GM21360 (cell line): ENCODE results near the gene GFM1.
"Not testable (repeated sequence)": the region's sequence is repeated elsewhere in the genome, so short reads cannot be mapped to it uniquely, and the experiment has no call there.

Source experiments
- ATAC-seq: cut with Tn5 transposase; IDR thresholded peaks from one replicate; pipeline ENCODE4 v1.9.1; 2021; ENCODE audit warnings: mild to moderate bottlenecking, moderate library complexity; ENCODE audit not compliant: unreplicated experiment

Gene GFM1

GRCh38 chr3:158672215-158673176 lies 28.2 kb downstream of the GFM1 start, which contains the start of gene LXN:
LXN (minus strand) TSS chr3:158672648; CDS start chr3:158672478, 170 bp downstream.
- peak; percentile 100 for ATAC-seq

GRCh38 chr3:158678687-158679086 lies 34.4 kb downstream of the GFM1 start:
- ATAC-seq: no peak

- ATAC-seq: no peak
These were observed 35.2 kb downstream of the GFM1 start for GRCh38 chr3:158679547-158680000.

- ATAC-seq: no peak
These were observed 36.5 kb downstream of the GFM1 start for GRCh38 chr3:158680861-158681260.

- ATAC-seq: no peak
These were observed 39.1 kb downstream of the GFM1 start for GRCh38 chr3:158683230-158683962.

GRCh38 chr3:158685159-158685558 lies 40.8 kb downstream of the GFM1 start:
- no peak for ATAC-seq

GRCh38 chr3:158693866-158694456 lies 49.6 kb downstream of the GFM1 start:
- not testable (repeated sequence) for ATAC-seq

- no peak for ATAC-seq
These were observed 52.3 kb downstream of the GFM1 start for GRCh38 chr3:158696618-158697017.

- ATAC-seq: no peak
These were observed 56.2 kb downstream of the GFM1 start for GRCh38 chr3:158700559-158700958.

GRCh38 chr3:158701420-158702065 lies 57.2 kb downstream of the GFM1 start:
- ATAC-seq: no peak

- no peak for ATAC-seq
These were observed 58.6 kb downstream of the GFM1 start for GRCh38 chr3:158702815-158703481.

GRCh38 chr3:158703566-158703965 lies 59.2 kb downstream of the GFM1 start:
- ATAC-seq: no peak

GRCh38 chr3:158709666-158710083 lies 65.3 kb downstream of the GFM1 start:
- no peak for ATAC-seq

- ATAC-seq: no peak
These were observed 66.3 kb downstream of the GFM1 start for GRCh38 chr3:158710601-158711000.

- peak; percentile 38 for ATAC-seq
These were observed 67.6 kb downstream of the GFM1 start for GRCh38 chr3:158711886-158712285.

GRCh38 chr3:158712443-158712842 lies 68.1 kb downstream of the GFM1 start:
- ATAC-seq: peak; percentile 53

- ATAC-seq: no peak
These were observed 68.8 kb downstream of the GFM1 start for GRCh38 chr3:158713094-158713499.

- no peak for ATAC-seq
These were observed 73.2 kb downstream of the GFM1 start for GRCh38 chr3:158717576-158717975.

- no peak for ATAC-seq
These were observed 74.3 kb downstream of the GFM1 start for GRCh38 chr3:158718490-158719170.

GRCh38 chr3:158722108-158722507 lies 77.8 kb downstream of the GFM1 start:
- ATAC-seq: no peak
